GM23338 (cell line): ENCODE measurements around the gene IL13. TPM values are rescaled to one million over a fixed set of nuclear protein-coding genes. Genes with fewer than 3 reads are reported as not detected.
A peak's percentile ranks its signal among the peaks of the same experiment; 100 is the strongest.

ENCODE experiments used
- ATAC-seq: fragments of 200-7000 bp; cut with Tn5 transposase; 3 replicates; pipeline ENCODE4 v1.9.1; 2020
- DNase-seq: peaks from one replicate; pipeline ENCODE4 v3.0.0-alpha.2; 2015; ENCODE audit warnings: low spot score
- H2AFZ ChIP-seq: fragments of 200-600 bp; sonication (generic); 2 replicates; pipeline ENCODE4 v1.8.0; 2016; ENCODE audit warnings: antibody characterized with exemption, mild to moderate bottlenecking, moderate library complexity
- H3F3A ChIP-seq: fragments of 200-600 bp; sonication (generic); replicated peaks from 2 replicates; pipeline ENCODE4 v1.8.0; 2017; ENCODE audit warnings: antibody characterized with exemption, mixed run types, low read depth
- H3K27ac ChIP-seq: fragments of 200-600 bp; sonication (generic); 2 replicates; pipeline ENCODE4 v1.6.1; 2016; ENCODE audit warnings: low read depth
- H3K27me3 ChIP-seq: fragments of 200-600 bp; sonication (generic); 2 replicates; pipeline ENCODE4 v1.8.0; 2016; ENCODE audit warnings: mild to moderate bottlenecking, mixed run types, moderate library complexity; ENCODE audit not compliant: insufficient read depth
- H3K36me3 ChIP-seq: fragments of 200-600 bp; sonication (generic); 2 replicates; pipeline ENCODE4 v1.8.0; 2016; ENCODE audit warnings: mild to moderate bottlenecking; ENCODE audit not compliant: insufficient read depth
- H3K4me1 ChIP-seq: fragments of 200-600 bp; sonication (generic); 2 replicates; pipeline ENCODE4 v1.8.0; 2016; ENCODE audit warnings: mild to moderate bottlenecking, moderate library complexity; ENCODE audit not compliant: insufficient read depth
- H3K4me2 ChIP-seq: fragments of 200-600 bp; sonication (generic); 2 replicates; pipeline ENCODE4 v1.7.1; 2017; ENCODE audit warnings: mixed run types
- H3K4me3 ChIP-seq: fragments of 200-600 bp; sonication (generic); 2 replicates; pipeline ENCODE4 v1.6.1; 2016; ENCODE audit warnings: mixed run types
- H3K79me2 ChIP-seq: fragments of 200-600 bp; sonication (generic); replicated peaks from 2 replicates; pipeline ENCODE4 v1.8.0; 2017; ENCODE audit warnings: mild to moderate bottlenecking; ENCODE audit not compliant: insufficient read depth
- H3K9me2 ChIP-seq: fragments of 200-600 bp; sonication (generic); 2 replicates; pipeline ENCODE4 v1.8.0; 2017; ENCODE audit not compliant: insufficient read depth
- H4K20me1 ChIP-seq: fragments of 200-600 bp; sonication (generic); replicated peaks from 2 replicates; pipeline ENCODE4 v1.8.0; 2017; ENCODE audit warnings: mild to moderate bottlenecking; ENCODE audit not compliant: insufficient read depth
- H3K27ac Mint-ChIP-seq: 2 replicates; pipeline ENCODE4 v1.8.0; 2020; ENCODE audit warnings: inconsistent platforms, mild to moderate bottlenecking, moderate library complexity, mixed read lengths
- H3K27me3 Mint-ChIP-seq: 3 replicates; pipeline ENCODE4 v1.8.0; 2022; ENCODE audit warnings: low read depth, mild to moderate bottlenecking, moderate library complexity, mixed read lengths, inconsistent platforms; ENCODE audit not compliant: insufficient read depth, poor library complexity
- H3K36me3 Mint-ChIP-seq: 3 replicates; pipeline ENCODE4 v1.8.0; 2021; ENCODE audit warnings: low read depth, mild to moderate bottlenecking, inconsistent platforms, moderate library complexity, mixed read lengths
- H3K4me1 Mint-ChIP-seq: 3 replicates; pipeline ENCODE4 v1.8.0; 2020; ENCODE audit warnings: mild to moderate bottlenecking, inconsistent platforms, mixed read lengths
- H3K4me3 Mint-ChIP-seq: 3 replicates; pipeline ENCODE4 v1.8.0; 2021; ENCODE audit warnings: moderate library complexity, mild to moderate bottlenecking, inconsistent platforms, mixed read lengths
- H3K9me3 Mint-ChIP-seq: 3 replicates; pipeline ENCODE4 v1.8.0; 2020; ENCODE audit warnings: moderate library complexity, mild to moderate bottlenecking, inconsistent platforms, mixed read lengths
- CTCF ChIP-seq, 2 experiments: fragments of 200-600 bp in 1 of 2; sonication (generic) in 1 of 2; conservative IDR thresholded peaks; 2 replicates each; pipeline versions ENCODE4 v1.5.1 to v1.6.1; 2016 to 2017; ENCODE audit warnings: antibody characterized with exemption in 2 of 2, low read depth in 2 of 2, mild to moderate bottlenecking in 2 of 2, moderate library complexity in 1 of 2
- EZH2 ChIP-seq: fragments of 200-600 bp; sonication (generic); IDR thresholded peaks from one replicate; pipeline ENCODE4 v1.8.0; 2017; ENCODE audit warnings: antibody characterized with exemption, mild to moderate bottlenecking, low read depth; ENCODE audit not compliant: unreplicated experiment
- EZH2phosphoT487 ChIP-seq: fragments of 200-600 bp; sonication (generic); IDR thresholded peaks from one replicate; pipeline ENCODE4 v1.8.1; 2018; ENCODE audit warnings: antibody characterized with exemption; ENCODE audit not compliant: unreplicated experiment
- JUNB ChIP-seq: IDR thresholded peaks from one replicate; pipeline ENCODE4 v1.6.1; 2016; ENCODE audit warnings: antibody characterized with exemption; ENCODE audit not compliant: unreplicated experiment
- NANOG ChIP-seq: IDR thresholded peaks from 2 replicates; pipeline ENCODE4 v1.6.1; 2016; ENCODE audit warnings: antibody characterized with exemption, borderline replicate concordance
- POLR2AphosphoS5 ChIP-seq: IDR thresholded peaks from 2 replicates; pipeline ENCODE4 v1.6.1; 2016; ENCODE audit warnings: antibody characterized with exemption, low read depth
- REST ChIP-seq: IDR thresholded peaks from one replicate; pipeline ENCODE4 v1.6.1; 2018; ENCODE audit warnings: antibody characterized with exemption; ENCODE audit not compliant: unreplicated experiment
- STAT1 ChIP-seq: IDR thresholded peaks from one replicate; pipeline ENCODE4 v1.6.1; 2016; ENCODE audit warnings: antibody characterized with exemption; ENCODE audit not compliant: unreplicated experiment
- polyA plus RNA-seq: library from polyadenylated mRNA; unstranded; fragments of >200 nt; fragmentation: Nextera tagmentation; extraction: Ambion mirVana; gene quantifications from 2 replicates; pipeline ENCODE4 v1.2.1, GENCODE V29; 2016
- total RNA-seq: library from RNA; depleted of rRNA; stranded (reverse); fragments of >200 nt; shearing (Covaris generic); gene quantifications from 2 replicates; pipeline ENCODE4 v1.2.3, GENCODE V29; 2014

Gene IL13
- total and polyA plus RNA-seq, 2 experiments from 2014 or later = not detected

- Histone ChIP-seq H3K4me3 (no peak overlapping the region), H3K36me3 (no peaks in the 10 kb centered on the region), H3K9me2 (no peaks in the 10 kb centered on the region), H3K4me2 (no peak overlapping the region), H3F3A (0 out of 2 replicates have a peak, but pooled peaks cover 4% of the 10 kb centered on the region), H3K79me2 (no peaks in the 10 kb centered on the region), H3K27me3 (peaks cover 42% of the 10 kb centered on the region), H3K4me1 (no peaks in the 10 kb centered on the region; the same call in none of the 2 replicates), H4K20me1 (no peaks in the 10 kb centered on the region), H2AFZ (peak overlapping the region; percentile 18; the same call in 1 of the 2 replicates), H3K27ac (no peak overlapping the region)
- H3K27ac Mint-ChIP-seq = no peak overlapping the region
- H3K4me3 Mint-ChIP-seq = no peak overlapping the region
- DNase-seq (peak; percentile 29), ATAC-seq (no peak)
- H3K27me3 Mint-ChIP-seq = peaks cover 36% of the 10 kb centered on the region
- H3K4me1 Mint-ChIP-seq = peaks cover 6% of the 10 kb centered on the region; the same call in 1 of the 3 replicates
- peaks cover 3% of the 10 kb centered on the region; the same call in 1 of the 3 replicates for H3K36me3 Mint-ChIP-seq
- H3K9me3 Mint-ChIP-seq = no peaks in the 10 kb centered on the region; the same call in 1 of the 3 replicates
- peak in 1 of 2 experiments; percentile 15; a peak in 1 of 4 replicates for TF ChIP-seq CTCF (conservative IDR thresholded peaks at IDR 0.05; ENCODE audit: low read depth in 2 of 2)
- TF ChIP-seq REST = no peak
These were observed 4.3 kb upstream of the IL13 start for GRCh38 chr5:132653716-132654115.

GRCh38 chr5:132655821-132656773 is 1.9 kb upstream of the IL13 start:
- H3K79me2 ChIP-seq = no peaks in the 10 kb centered on the region
- DNase-seq = peak; percentile 72
- H3K4me2 ChIP-seq = peak overlapping the region; percentile 82
- H3K36me3 Mint-ChIP-seq = peaks cover 3% of the 10 kb centered on the region; the same call in 1 of the 3 replicates
- H2AFZ ChIP-seq = peak overlapping the region; percentile 95
- no peak overlapping the region for H3K27ac Mint-ChIP-seq
- H3K4me1 ChIP-seq = no peaks in the 10 kb centered on the region; the same call in none of the 2 replicates
- no peaks in the 10 kb centered on the region for H3K9me2 ChIP-seq
- H3K9me3 Mint-ChIP-seq = no peaks in the 10 kb centered on the region; the same call in 1 of the 3 replicates
- 0 out of 2 replicates have a peak, but pooled peaks cover 4% of the 10 kb centered on the region for H3F3A ChIP-seq
- peaks cover 45% of the 10 kb centered on the region for H3K27me3 Mint-ChIP-seq
- ATAC-seq = peak; percentile 67
- H3K27ac ChIP-seq = no peak overlapping the region
- peaks cover 6% of the 10 kb centered on the region; the same call in 1 of the 3 replicates for H3K4me1 Mint-ChIP-seq
- peak overlapping the region; percentile 54; the same call in 2 of the 3 replicates for H3K4me3 Mint-ChIP-seq
- peak overlapping the region; percentile 51 for H3K4me3 ChIP-seq
- TF ChIP-seq POLR2AphosphoS5 (no peak), EZH2phosphoT487 (no peak), NANOG (no peak), STAT1 (no peak), CTCF (conservative IDR thresholded peaks at IDR 0.05; ENCODE audit: low read depth in 2 of 2) (peak in 1 of 2 experiments; percentile 38; a peak in 2 of 4 replicates), EZH2 (peak; percentile 40), REST (no peak), JUNB (no peak)
- H4K20me1 ChIP-seq = no peaks in the 10 kb centered on the region
- no peaks in the 10 kb centered on the region for H3K36me3 ChIP-seq
- peaks cover 42% of the 10 kb centered on the region for H3K27me3 ChIP-seq
